ENCODE measurements around the gene HOXA6. TPM values are rescaled to one million over a fixed set of nuclear protein-coding genes. Genes with fewer than 3 reads are reported as not detected.

HOXA6 gene
- total and polyA plus RNA-seq, 4 donors: 0.23 TPM; not detected in 3

DNA sequence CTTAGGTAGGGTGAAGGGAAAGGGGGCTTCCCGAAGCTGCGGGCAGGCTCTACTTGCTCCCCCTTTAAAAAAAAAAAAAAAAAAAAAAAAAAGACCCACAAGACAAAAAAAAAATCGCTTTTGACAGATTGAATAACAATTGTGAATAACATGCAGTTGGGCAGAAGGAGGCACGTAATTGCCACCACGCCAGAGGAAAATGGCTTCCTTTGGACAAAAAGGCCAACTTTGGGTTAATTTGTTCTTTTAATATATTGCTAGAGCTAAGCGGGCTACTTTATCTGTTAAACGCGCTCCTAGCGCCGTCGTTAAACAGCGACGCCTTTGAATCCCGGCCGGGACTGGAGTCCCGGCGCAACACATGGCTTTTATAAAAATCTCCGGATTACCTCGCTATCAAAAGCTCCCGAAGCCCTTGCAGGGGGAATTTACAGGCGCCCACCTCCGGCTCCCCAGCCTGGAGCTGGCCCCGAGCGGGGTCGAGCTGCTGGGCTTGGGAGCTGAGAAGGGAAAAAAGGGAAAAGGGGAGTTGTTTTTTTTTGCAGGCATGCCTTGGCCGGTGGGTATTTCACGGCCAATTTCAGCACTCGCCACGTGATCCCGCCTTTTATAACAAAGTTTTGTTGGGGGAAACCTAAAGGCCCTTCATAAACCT, 36.2 kb upstream of the HOXA6 start:
- H3K27ac ChIP-seq (ENCODE audit: low read depth in 1 of 2, low read length in 2 of 2): no peak overlapping the region
- H3K4me1 ChIP-seq (ENCODE audit: control insufficient read depth in 4 of 4, insufficient read depth in 4 of 4, low read length in 3 of 4): peaks cover 6 to 34% (median 20%) of the 10 kb centered on the region in 4 donors
- DNase-seq (ENCODE audit: low spot score): no peak
- 7% methylated on average over 30 of the region's 30 CpGs for WGBS
- TF ChIP-seq HNF4A (conservative IDR thresholded peaks at IDR 0.05) (no peak), JUND (IDR thresholded peaks at IDR 0.05) (no peak), EGR1 (IDR thresholded peaks at IDR 0.05; ENCODE audit: low read depth in 2 of 2) (no peak), RXRA (IDR thresholded peaks at IDR 0.05) (no peak), SP1 (IDR thresholded peaks at IDR 0.05) (no peak), FOXA1 (IDR thresholded peaks at IDR 0.05) (no peak), YY1 (IDR thresholded peaks at IDR 0.05) (no peak), FOXA2 (IDR thresholded peaks at IDR 0.05) (no peak), RAD21 (IDR thresholded peaks at IDR 0.05) (no peak)
- TF ChIP-seq, protein P1, sequence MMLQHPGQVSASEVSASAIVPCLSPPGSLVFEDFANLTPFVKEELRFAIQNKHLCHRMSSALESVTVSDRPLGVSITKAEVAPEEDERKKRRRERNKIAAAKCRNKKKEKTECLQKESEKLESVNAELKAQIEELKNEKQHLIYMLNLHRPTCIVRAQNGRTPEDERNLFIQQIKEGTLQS (IDR thresholded peaks at IDR 0.05): no peak
- TF ChIP-seq, protein P2, sequence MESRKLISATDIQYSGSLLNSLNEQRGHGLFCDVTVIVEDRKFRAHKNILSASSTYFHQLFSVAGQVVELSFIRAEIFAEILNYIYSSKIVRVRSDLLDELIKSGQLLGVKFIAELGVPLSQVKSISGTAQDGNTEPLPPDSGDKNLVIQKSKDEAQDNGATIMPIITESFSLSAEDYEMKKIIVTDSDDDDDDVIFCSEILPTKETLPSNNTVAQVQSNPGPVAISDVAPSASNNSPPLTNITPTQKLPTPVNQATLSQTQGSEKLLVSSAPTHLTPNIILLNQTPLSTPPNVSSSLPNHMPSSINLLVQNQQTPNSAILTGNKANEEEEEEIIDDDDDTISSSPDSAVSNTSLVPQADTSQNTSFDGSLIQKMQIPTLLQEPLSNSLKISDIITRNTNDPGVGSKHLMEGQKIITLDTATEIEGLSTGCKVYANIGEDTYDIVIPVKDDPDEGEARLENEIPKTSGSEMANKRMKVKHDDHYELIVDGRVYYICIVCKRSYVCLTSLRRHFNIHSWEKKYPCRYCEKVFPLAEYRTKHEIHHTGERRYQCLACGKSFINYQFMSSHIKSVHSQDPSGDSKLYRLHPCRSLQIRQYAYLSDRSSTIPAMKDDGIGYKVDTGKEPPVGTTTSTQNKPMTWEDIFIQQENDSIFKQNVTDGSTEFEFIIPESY (IDR thresholded peaks at IDR 0.05): no peak
- TF ChIP-seq, protein P3, sequence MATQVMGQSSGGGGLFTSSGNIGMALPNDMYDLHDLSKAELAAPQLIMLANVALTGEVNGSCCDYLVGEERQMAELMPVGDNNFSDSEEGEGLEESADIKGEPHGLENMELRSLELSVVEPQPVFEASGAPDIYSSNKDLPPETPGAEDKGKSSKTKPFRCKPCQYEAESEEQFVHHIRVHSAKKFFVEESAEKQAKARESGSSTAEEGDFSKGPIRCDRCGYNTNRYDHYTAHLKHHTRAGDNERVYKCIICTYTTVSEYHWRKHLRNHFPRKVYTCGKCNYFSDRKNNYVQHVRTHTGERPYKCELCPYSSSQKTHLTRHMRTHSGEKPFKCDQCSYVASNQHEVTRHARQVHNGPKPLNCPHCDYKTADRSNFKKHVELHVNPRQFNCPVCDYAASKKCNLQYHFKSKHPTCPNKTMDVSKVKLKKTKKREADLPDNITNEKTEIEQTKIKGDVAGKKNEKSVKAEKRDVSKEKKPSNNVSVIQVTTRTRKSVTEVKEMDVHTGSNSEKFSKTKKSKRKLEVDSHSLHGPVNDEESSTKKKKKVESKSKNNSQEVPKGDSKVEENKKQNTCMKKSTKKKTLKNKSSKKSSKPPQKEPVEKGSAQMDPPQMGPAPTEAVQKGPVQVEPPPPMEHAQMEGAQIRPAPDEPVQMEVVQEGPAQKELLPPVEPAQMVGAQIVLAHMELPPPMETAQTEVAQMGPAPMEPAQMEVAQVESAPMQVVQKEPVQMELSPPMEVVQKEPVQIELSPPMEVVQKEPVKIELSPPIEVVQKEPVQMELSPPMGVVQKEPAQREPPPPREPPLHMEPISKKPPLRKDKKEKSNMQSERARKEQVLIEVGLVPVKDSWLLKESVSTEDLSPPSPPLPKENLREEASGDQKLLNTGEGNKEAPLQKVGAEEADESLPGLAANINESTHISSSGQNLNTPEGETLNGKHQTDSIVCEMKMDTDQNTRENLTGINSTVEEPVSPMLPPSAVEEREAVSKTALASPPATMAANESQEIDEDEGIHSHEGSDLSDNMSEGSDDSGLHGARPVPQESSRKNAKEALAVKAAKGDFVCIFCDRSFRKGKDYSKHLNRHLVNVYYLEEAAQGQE (IDR thresholded peaks at IDR 0.05): no peak
- TF ChIP-seq, protein P4, sequence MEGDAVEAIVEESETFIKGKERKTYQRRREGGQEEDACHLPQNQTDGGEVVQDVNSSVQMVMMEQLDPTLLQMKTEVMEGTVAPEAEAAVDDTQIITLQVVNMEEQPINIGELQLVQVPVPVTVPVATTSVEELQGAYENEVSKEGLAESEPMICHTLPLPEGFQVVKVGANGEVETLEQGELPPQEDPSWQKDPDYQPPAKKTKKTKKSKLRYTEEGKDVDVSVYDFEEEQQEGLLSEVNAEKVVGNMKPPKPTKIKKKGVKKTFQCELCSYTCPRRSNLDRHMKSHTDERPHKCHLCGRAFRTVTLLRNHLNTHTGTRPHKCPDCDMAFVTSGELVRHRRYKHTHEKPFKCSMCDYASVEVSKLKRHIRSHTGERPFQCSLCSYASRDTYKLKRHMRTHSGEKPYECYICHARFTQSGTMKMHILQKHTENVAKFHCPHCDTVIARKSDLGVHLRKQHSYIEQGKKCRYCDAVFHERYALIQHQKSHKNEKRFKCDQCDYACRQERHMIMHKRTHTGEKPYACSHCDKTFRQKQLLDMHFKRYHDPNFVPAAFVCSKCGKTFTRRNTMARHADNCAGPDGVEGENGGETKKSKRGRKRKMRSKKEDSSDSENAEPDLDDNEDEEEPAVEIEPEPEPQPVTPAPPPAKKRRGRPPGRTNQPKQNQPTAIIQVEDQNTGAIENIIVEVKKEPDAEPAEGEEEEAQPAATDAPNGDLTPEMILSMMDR (IDR thresholded peaks at IDR 0.05; ENCODE audit: low read depth, low read length, missing input control): no peak
- TF ChIP-seq, protein P5, sequence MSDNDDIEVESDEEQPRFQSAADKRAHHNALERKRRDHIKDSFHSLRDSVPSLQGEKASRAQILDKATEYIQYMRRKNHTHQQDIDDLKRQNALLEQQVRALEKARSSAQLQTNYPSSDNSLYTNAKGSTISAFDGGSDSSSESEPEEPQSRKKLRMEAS (IDR thresholded peaks at IDR 0.05): no peak
- no peaks in the 10 kb centered on the region for H3K36me3 ChIP-seq (ENCODE audit: control insufficient read depth in 4 of 4, insufficient read depth in 3 of 4, low read depth in 1 of 4, low read length in 3 of 4)
- H3K27me3 ChIP-seq (ENCODE audit: control insufficient read depth in 4 of 4, insufficient read depth in 4 of 4, low read length in 3 of 4): peaks cover 13 to 54% (median 28%) of the 10 kb centered on the region in 4 donors
- H3K9ac ChIP-seq (ENCODE audit: low read depth in 1 of 2, low read length in 2 of 2): no peak overlapping the region
- H3K4me3 ChIP-seq (ENCODE audit: low read depth in 1 of 3, low read length in 3 of 3): peak overlapping the region in 1 of 3 donors; percentile 36
- H3K9me3 ChIP-seq (ENCODE audit: control insufficient read depth in 4 of 4, low read length in 3 of 4): peaks cover 0 to 4% (median 0%) of the 10 kb centered on the region in 4 donors
